SK-N-SH treated with all-trans-retinoic acid at 6 μM for 48 hours (cell line): ENCODE data around the gene DCST2.
A peak's percentile ranks its signal among the peaks of the same experiment; 100 is the strongest.

Experiments used
- ATAC-seq: fragments of 200-7000 bp; cut with Tn5 transposase; 3 replicates; pipeline ENCODE4 v1.9.1; 2020; ENCODE audit warnings: mild to moderate bottlenecking, moderate library complexity
- ARNTL ChIP-seq: fragments of 450-650 bp; formaldehyde crosslinking; IDR thresholded peaks from 2 replicates; pipeline ENCODE4 v1.5.0; 2020; ENCODE audit warnings: low read depth, mild to moderate bottlenecking, moderate library complexity, borderline replicate concordance
- CREB5 ChIP-seq: fragments of 250-450 bp; sonication (Bioruptor Pico); IDR thresholded peaks from 2 replicates; pipeline ENCODE4 v1.5.1; 2020; ENCODE audit warnings: low read depth, mild to moderate bottlenecking, moderate library complexity
- CSDC2 ChIP-seq: fragments of 250-450 bp; sonication (Bioruptor Pico); IDR thresholded peaks from 2 replicates; pipeline ENCODE4 v1.5.0; 2020; ENCODE audit warnings: mild to moderate bottlenecking, moderate library complexity
- CSRNP3 ChIP-seq: fragments of 250-450 bp; sonication (Bioruptor Pico); IDR thresholded peaks from 2 replicates; pipeline ENCODE4 v1.5.1; 2021; ENCODE audit warnings: mild to moderate bottlenecking, moderate library complexity
- ESRRG ChIP-seq: fragments of 250-450 bp; sonication (Bioruptor Pico); IDR thresholded peaks from 2 replicates; pipeline ENCODE4 v1.6.1; 2021; ENCODE audit warnings: mild to moderate bottlenecking
- ISL1 ChIP-seq: fragments of 250-450 bp; sonication (Bioruptor Pico); IDR thresholded peaks from 2 replicates; pipeline ENCODE4 v2.1.2; 2022; ENCODE audit warnings: mild to moderate bottlenecking, moderate library complexity
- PATZ1 ChIP-seq: fragments of 250-450 bp; sonication (Bioruptor Pico); IDR thresholded peaks from 2 replicates; pipeline ENCODE4 v1.8.0; 2020; ENCODE audit warnings: mild to moderate bottlenecking, moderate library complexity, borderline replicate concordance
- RARB ChIP-seq: fragments of 250-450 bp; sonication (Bioruptor Pico); IDR thresholded peaks from 2 replicates; pipeline ENCODE4 v1.8.0; 2021; ENCODE audit warnings: mild to moderate bottlenecking, moderate library complexity
- SNAI2 ChIP-seq: fragments of 250-450 bp; sonication (Bioruptor Pico); IDR thresholded peaks from 2 replicates; pipeline ENCODE4 v1.5.0; 2020; ENCODE audit warnings: mild to moderate bottlenecking, moderate library complexity
- TOX ChIP-seq: fragments of 250-450 bp; sonication (Bioruptor Pico); IDR thresholded peaks from 2 replicates; pipeline ENCODE4 v1.8.0; 2021; ENCODE audit warnings: mild to moderate bottlenecking, moderate library complexity, borderline replicate concordance
- ZC3H10 ChIP-seq: fragments of 250-450 bp; sonication (Bioruptor Pico); IDR thresholded peaks from 2 replicates; pipeline ENCODE4 v1.5.1; 2021; ENCODE audit warnings: mild to moderate bottlenecking, moderate library complexity
- ZFP3 ChIP-seq: fragments of 250-450 bp; sonication (Bioruptor Pico); IDR thresholded peaks from 2 replicates; pipeline ENCODE4 v1.5.0; 2020; ENCODE audit warnings: mild to moderate bottlenecking, moderate library complexity
- ZFP30 ChIP-seq: fragments of 450-650 bp; formaldehyde crosslinking; IDR thresholded peaks from 2 replicates; pipeline ENCODE4 v1.5.0; 2022; ENCODE audit warnings: mild to moderate bottlenecking, moderate library complexity
- ZNF565 ChIP-seq: fragments of 450-650 bp; formaldehyde crosslinking; conservative IDR thresholded peaks from 2 replicates; pipeline ENCODE4 v1.5.0; 2020; ENCODE audit warnings: low read depth, mild to moderate bottlenecking, moderate library complexity
- ZNF8 ChIP-seq: fragments of 450-650 bp; formaldehyde crosslinking; IDR thresholded peaks from 2 replicates; pipeline ENCODE4 v1.5.0; 2020; ENCODE audit warnings: mild to moderate bottlenecking, moderate library complexity
- TF ChIP-seq, protein P1 (sequence below): fragments of 250-450 bp; sonication (Bioruptor Pico); IDR thresholded peaks from 2 replicates; pipeline ENCODE4 v1.8.0; 2021; ENCODE audit warnings: low read depth, mild to moderate bottlenecking, moderate library complexity, borderline replicate concordance
- TF ChIP-seq, protein P2 (sequence below): fragments of 250-450 bp; sonication (Bioruptor Pico); IDR thresholded peaks from 2 replicates; pipeline ENCODE4 v1.5.0; 2020; ENCODE audit warnings: mild to moderate bottlenecking, moderate library complexity

DCST2 gene

GRCh38 chr1:154996966-154997701 lies 36.4 kb downstream of the DCST2 start:
- TF ChIP-seq, protein P1, sequence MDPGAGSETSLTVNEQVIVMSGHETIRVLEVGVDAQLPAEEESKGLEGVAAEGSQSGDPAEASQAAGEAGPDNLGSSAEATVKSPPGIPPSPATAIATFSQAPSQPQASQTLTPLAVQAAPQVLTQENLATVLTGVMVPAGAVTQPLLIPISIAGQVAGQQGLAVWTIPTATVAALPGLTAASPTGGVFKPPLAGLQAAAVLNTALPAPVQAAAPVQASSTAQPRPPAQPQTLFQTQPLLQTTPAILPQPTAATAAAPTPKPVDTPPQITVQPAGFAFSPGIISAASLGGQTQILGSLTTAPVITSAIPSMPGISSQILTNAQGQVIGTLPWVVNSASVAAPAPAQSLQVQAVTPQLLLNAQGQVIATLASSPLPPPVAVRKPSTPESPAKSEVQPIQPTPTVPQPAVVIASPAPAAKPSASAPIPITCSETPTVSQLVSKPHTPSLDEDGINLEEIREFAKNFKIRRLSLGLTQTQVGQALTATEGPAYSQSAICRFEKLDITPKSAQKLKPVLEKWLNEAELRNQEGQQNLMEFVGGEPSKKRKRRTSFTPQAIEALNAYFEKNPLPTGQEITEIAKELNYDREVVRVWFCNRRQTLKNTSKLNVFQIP (CRISPR knock-in tag) = no peak
- TF ChIP-seq ESRRG (CRISPR knock-in tag) (no peak), PATZ1 (no peak), ARNTL (no peak), CSRNP3 (CRISPR knock-in tag) (no peak), ZC3H10 (CRISPR knock-in tag) (no peak), ZNF8 (CRISPR knock-in tag) (no peak), TOX (CRISPR knock-in tag) (no peak)
- no peak for ATAC-seq

DNA sequence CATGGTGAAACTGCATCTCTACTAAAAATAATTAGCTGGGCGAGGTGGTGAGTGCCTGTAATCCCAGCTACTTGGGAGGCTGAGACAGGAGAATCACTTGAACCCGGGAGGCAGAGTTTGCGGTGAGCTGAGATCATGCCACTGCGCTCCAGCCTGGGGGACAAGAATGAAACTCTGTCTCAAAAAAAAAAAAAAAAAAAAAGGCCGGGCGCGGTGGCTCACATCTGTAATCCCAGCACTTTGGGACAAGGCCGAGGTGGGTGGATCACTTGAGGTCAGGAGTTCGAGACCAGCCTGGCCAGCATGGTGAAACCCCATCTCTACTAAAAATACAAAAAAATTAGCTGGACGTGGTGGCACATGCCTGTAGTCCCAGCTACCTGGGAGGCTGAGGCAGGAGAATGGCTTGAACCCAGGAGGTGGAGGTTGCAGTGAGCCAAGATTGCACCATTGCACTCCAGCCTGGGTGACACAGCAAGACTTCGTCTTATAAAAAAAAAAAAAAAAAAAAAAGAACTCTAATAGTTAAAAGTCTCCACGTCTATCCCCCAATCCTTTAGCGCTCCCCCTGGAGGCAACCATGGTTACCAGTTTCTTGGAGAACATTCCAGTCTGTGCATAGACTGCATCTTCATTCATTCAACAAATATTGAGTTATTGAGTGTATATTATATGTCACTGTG lies 38.1 kb downstream of the DCST2 start:
- peak; percentile 5; the same call in 1 of the 2 replicates for TF ChIP-seq TOX (CRISPR knock-in tag)
- TF ChIP-seq, all 23 proteins: peak for 1; not testable (repeated sequence) for 22

DNA sequence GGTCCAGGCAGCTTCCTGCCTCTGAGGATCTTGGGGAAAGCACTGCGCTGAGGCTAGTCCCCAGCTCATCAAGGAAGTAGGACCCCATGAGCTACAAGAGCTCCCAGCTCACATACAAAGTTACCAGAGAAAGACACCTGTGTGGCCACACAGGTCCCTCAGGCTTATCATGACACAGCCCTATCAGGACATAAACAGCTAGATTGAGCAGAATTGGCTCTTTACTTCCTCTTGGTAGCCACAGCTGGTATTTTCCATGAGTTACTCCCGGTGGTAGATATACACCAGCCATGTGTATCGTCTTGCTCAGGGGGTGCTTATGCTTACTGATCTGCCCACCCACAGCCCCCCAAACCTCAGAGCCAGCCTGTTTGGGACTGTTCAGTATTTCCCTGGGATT lies 39.0 kb downstream of the DCST2 start:
- ATAC-seq = no peak
- no peak for TF ChIP-seq ISL1
- TF ChIP-seq RARB (CRISPR knock-in tag) = no peak
- TF ChIP-seq CSRNP3 (CRISPR knock-in tag) = no peak
- TF ChIP-seq SNAI2 (CRISPR knock-in tag) = no peak
- no peak for TF ChIP-seq TOX (CRISPR knock-in tag)
- no peak for TF ChIP-seq ZFP30 (CRISPR knock-in tag)
- no peak for TF ChIP-seq ZC3H10 (CRISPR knock-in tag)
- no peak for TF ChIP-seq ZFP3 (CRISPR knock-in tag)
- TF ChIP-seq ZNF565 (CRISPR knock-in tag) = no peak
- TF ChIP-seq, protein P2, sequence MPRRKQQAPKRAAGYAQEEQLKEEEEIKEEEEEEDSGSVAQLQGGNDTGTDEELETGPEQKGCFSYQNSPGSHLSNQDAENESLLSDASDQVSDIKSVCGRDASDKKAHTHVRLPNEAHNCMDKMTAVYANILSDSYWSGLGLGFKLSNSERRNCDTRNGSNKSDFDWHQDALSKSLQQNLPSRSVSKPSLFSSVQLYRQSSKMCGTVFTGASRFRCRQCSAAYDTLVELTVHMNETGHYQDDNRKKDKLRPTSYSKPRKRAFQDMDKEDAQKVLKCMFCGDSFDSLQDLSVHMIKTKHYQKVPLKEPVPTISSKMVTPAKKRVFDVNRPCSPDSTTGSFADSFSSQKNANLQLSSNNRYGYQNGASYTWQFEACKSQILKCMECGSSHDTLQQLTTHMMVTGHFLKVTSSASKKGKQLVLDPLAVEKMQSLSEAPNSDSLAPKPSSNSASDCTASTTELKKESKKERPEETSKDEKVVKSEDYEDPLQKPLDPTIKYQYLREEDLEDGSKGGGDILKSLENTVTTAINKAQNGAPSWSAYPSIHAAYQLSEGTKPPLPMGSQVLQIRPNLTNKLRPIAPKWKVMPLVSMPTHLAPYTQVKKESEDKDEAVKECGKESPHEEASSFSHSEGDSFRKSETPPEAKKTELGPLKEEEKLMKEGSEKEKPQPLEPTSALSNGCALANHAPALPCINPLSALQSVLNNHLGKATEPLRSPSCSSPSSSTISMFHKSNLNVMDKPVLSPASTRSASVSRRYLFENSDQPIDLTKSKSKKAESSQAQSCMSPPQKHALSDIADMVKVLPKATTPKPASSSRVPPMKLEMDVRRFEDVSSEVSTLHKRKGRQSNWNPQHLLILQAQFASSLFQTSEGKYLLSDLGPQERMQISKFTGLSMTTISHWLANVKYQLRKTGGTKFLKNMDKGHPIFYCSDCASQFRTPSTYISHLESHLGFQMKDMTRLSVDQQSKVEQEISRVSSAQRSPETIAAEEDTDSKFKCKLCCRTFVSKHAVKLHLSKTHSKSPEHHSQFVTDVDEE (CRISPR knock-in tag) = no peak
- TF ChIP-seq, all 23 proteins: peak for 0

More for the DNA sequence above, 38.1 kb downstream of the DCST2 start:
- peak; percentile 40 for ATAC-seq

DNA sequence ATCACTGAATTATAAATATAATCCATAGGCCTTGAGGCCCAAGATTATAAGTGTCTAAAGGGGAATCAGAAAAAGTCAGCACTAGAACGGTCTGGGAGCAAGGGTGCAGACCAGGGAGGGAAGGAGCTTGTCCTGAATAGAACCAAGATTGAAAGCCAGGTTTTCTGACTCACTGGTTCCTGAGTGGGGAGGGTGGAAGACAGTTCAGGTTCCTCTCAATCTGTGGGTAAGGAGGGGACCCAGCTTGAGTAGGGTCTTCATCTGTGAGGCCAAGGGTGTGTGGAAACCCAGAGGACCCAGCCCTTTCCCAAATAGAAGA lies 39.4 kb downstream of the DCST2 start:
- ATAC-seq = no peak
- TF ChIP-seq CREB5 (CRISPR knock-in tag) (no peak), CSDC2 (CRISPR knock-in tag) (no peak)
- TF ChIP-seq, protein P1 (CRISPR knock-in tag) = no peak
- TF ChIP-seq, protein P2 (CRISPR knock-in tag) = no peak
